ENCODE measurements around the gene FBXL20. TPM values are rescaled to one million over a fixed set of nuclear protein-coding genes. Genes with fewer than 3 reads are reported as not detected.

Gene FBXL20
- total and polyA plus RNA-seq, 2 donors (not counting 3 experiments of a cell fraction or from before 2014, with no cell fraction given) = 4.6 to 18.0 TPM

GRCh38 chr17:39416141-39416540, 14.7 kb upstream of the FBXL20 start:
- H3K36me3 ChIP-seq (ENCODE audit: control insufficient read depth in 2 of 2, extremely low read depth in 1 of 2, insufficient read depth in 2 of 2, low read length in 2 of 2) = peaks cover 21 to 22% of the 10 kb centered on the region in 2 experiments
- ChIA-PET POLR2A (no interaction called here), CTCF (no interaction called here)
- BruUV-seq (replicated peaks) = no TSS peak
- H2AFZ ChIP-seq (ENCODE audit: low read depth, low read length) = no peak overlapping the region
- dilution Hi-C loops (cut with MboI; ENCODE audit: extremely low pct_ligation_motif_present, low sequenced_read_pairs) = no loop called here
- H4K20me1 ChIP-seq (replicated peaks; ENCODE audit: control insufficient read depth, extremely low read depth, insufficient read depth, low read length) = no peaks in the 10 kb centered on the region
- no peak for FAIRE-seq
- H3K9ac ChIP-seq (replicated peaks; ENCODE audit: extremely low read depth, insufficient read depth, low read length) = no peak overlapping the region
- H3K9me1 ChIP-seq (replicated peaks; ENCODE audit: control insufficient read depth, extremely low read depth, insufficient read depth, low read length) = no peaks in the 10 kb centered on the region
- H3K4me1 ChIP-seq (ENCODE audit: control insufficient read depth, extremely low read depth, insufficient read depth, low read length) = no peaks in the 10 kb centered on the region
- intact Hi-C loops (cut with micrococcal nuclease) = no loop called here
- no peaks in the 10 kb centered on the region for H3K79me2 ChIP-seq (ENCODE audit: control insufficient read depth, insufficient read depth, low read length)
- H3K9me3 ChIP-seq (replicated peaks; ENCODE audit: control insufficient read depth, insufficient read depth, low read length) = no peaks in the 10 kb centered on the region
- TF ChIP-seq GATA2 (IDR thresholded peaks at IDR 0.05; ENCODE audit: insufficient read depth, insufficient read length, low read depth, low read length) (no peak), POLR2A (IDR thresholded peaks at IDR 0.05; ENCODE audit: low read depth, low read length) (no peak), JUN (IDR thresholded peaks at IDR 0.05; ENCODE audit: borderline replicate concordance, insufficient read depth, insufficient read length, low read depth) (no peak)
- no peak overlapping the region for H3K27ac ChIP-seq (ENCODE audit: insufficient read depth, low read depth, low read length)
- DNase-seq (ENCODE audit: low read depth, low spot score) = no peak
- H3K4me2 ChIP-seq (ENCODE audit: insufficient read depth, low read length) = no peak overlapping the region
- no peak overlapping the region for H3K4me3 ChIP-seq (replicated peaks in 1 of 3; ENCODE audit: insufficient read depth in 1 of 3, low read depth in 1 of 3, low read length in 3 of 3)
- no peaks in the 10 kb centered on the region for H3K27me3 ChIP-seq (ENCODE audit: control insufficient read depth in 2 of 2, insufficient read depth in 2 of 2, low read length in 2 of 2)

- Histone ChIP-seq H3K9ac (replicated peaks; ENCODE audit: extremely low read depth, insufficient read depth, low read length) (no peak overlapping the region), H3K27me3 (ENCODE audit: control insufficient read depth in 2 of 2, insufficient read depth in 2 of 2, low read length in 2 of 2) (no peaks in the 10 kb centered on the region), H3K4me3 (replicated peaks in 1 of 3; ENCODE audit: insufficient read depth in 1 of 3, low read depth in 1 of 3, low read length in 3 of 3) (no peak overlapping the region), H3K9me3 (replicated peaks; ENCODE audit: control insufficient read depth, insufficient read depth, low read length) (no peaks in the 10 kb centered on the region), H2AFZ (ENCODE audit: low read depth, low read length) (no peak overlapping the region), H4K20me1 (replicated peaks; ENCODE audit: control insufficient read depth, extremely low read depth, insufficient read depth, low read length) (no peaks in the 10 kb centered on the region), H3K4me2 (ENCODE audit: insufficient read depth, low read length) (no peak overlapping the region), H3K9me1 (replicated peaks; ENCODE audit: control insufficient read depth, extremely low read depth, insufficient read depth, low read length) (no peaks in the 10 kb centered on the region), H3K27ac (ENCODE audit: insufficient read depth, low read depth, low read length) (no peak overlapping the region), H3K36me3 (ENCODE audit: control insufficient read depth in 2 of 2, extremely low read depth in 1 of 2, insufficient read depth in 2 of 2, low read length in 2 of 2) (peaks cover 30% of the 10 kb centered on the region in 2 experiments), H3K4me1 (ENCODE audit: control insufficient read depth, extremely low read depth, insufficient read depth, low read length) (no peaks in the 10 kb centered on the region), H3K79me2 (ENCODE audit: control insufficient read depth, insufficient read depth, low read length) (no peaks in the 10 kb centered on the region)
- ChIA-PET CTCF (interaction anchor here (1.3 kb wide), 1 partner anchor 9 kb away, joined by 3 read pairs; no protein-coding TSS in a partner anchor), POLR2A (no interaction called here)
- FAIRE-seq (no peak), DNase-seq (ENCODE audit: low read depth, low spot score) (no peak)
- dilution Hi-C loops (cut with MboI; ENCODE audit: extremely low pct_ligation_motif_present, low sequenced_read_pairs) (no loop called here), intact Hi-C loops (cut with micrococcal nuclease) (no loop called here)
- TF ChIP-seq JUN (IDR thresholded peaks at IDR 0.05; ENCODE audit: borderline replicate concordance, insufficient read depth, insufficient read length, low read depth) = no peak
- no peak for TF ChIP-seq MAX (IDR thresholded peaks at IDR 0.05; ENCODE audit: insufficient read depth, insufficient read length)
- TF ChIP-seq POLR2A (IDR thresholded peaks at IDR 0.05; ENCODE audit: low read depth, low read length) = no peak
- no peak for TF ChIP-seq GATA2 (IDR thresholded peaks at IDR 0.05; ENCODE audit: insufficient read depth, insufficient read length, low read depth, low read length)
- TF ChIP-seq EZH2 (IDR thresholded peaks at IDR 0.05; ENCODE audit: borderline replicate concordance, low read depth, low read length, severe bottlenecking) = no peak
- no TSS peak for BruUV-seq (replicated peaks)
Observed at GRCh38 chr17:39410279-39410678, 8.9 kb upstream of the FBXL20 start.

All from endothelial cell of umbilical vein (primary cell).